Suprapubic skin (tissue), 4 donors: ENCODE data around the gene PRKCE. TPM values are rescaled to one million over a fixed set of nuclear protein-coding genes. Genes with fewer than 3 reads are reported as not detected.
A peak's percentile ranks its signal among the peaks of the same experiment; 100 is the strongest.

Experiments used
- DNase-seq, 2 donors: peaks; one replicate each; pipeline ENCODE4 v3.0.0-alpha.2; 2019; ENCODE audit warnings: low spot score in 2 of 2
- H3K27ac ChIP-seq: fragments of 200-600 bp; sonication (generic); one replicate; pipeline ENCODE4 v1.5.1; 2019
- H3K27me3 ChIP-seq: fragments of 200-600 bp; sonication (generic); one replicate; pipeline ENCODE4 v1.5.1; 2019
- H3K36me3 ChIP-seq: fragments of 200-600 bp; sonication (generic); one replicate; pipeline ENCODE4 v1.5.1; 2019
- H3K4me1 ChIP-seq: fragments of 200-600 bp; sonication (generic); one replicate; pipeline ENCODE4 v1.5.1; 2019
- H3K4me3 ChIP-seq: fragments of 200-600 bp; sonication (generic); one replicate; pipeline ENCODE4 v1.5.1; 2019; ENCODE audit warnings: mild to moderate bottlenecking
- H3K9me3 ChIP-seq: fragments of 200-600 bp; sonication (generic); one replicate; pipeline ENCODE4 v1.5.1; 2019
- EP300 ChIP-seq: sonication (generic); formaldehyde crosslinking; IDR thresholded peaks from one replicate; pipeline ENCODE4 v1.6.1; 2017; ENCODE audit warnings: antibody characterized with exemption
- POLR2A ChIP-seq, 2 donors: fragments of 450-650 bp; IDR thresholded peaks; one replicate each; pipeline ENCODE4 v1.6.1; 2017; ENCODE audit warnings: antibody characterized with exemption in 2 of 2, mild to moderate bottlenecking in 2 of 2, moderate library complexity in 2 of 2
- POLR2AphosphoS5 ChIP-seq, 3 donors: sonication (generic); formaldehyde crosslinking; IDR thresholded peaks; one replicate each; pipeline ENCODE4 v1.6.1; 2017; ENCODE audit warnings: antibody characterized with exemption in 3 of 3
- WGBS: methylation state at CpG from one replicate; pipeline ENCODE4 v1.1.5; 2018; 5-methylcytosine and 5-hydroxymethylcytosine counted together
- total RNA-seq, 4 donors: library from RNA; depleted of rRNA; stranded (reverse); fragments of >200 nt; gene quantifications; one replicate each; pipeline ENCODE4 v1.1.0, GENCODE V29; 2016
- TF ChIP-seq, protein P1 (sequence below), 2 donors: fragments of 200-600 bp in 1 of 2; fragments of 450-650 bp in 1 of 2; sonication (generic) in 1 of 2; IDR thresholded peaks; one replicate each; pipeline ENCODE4 v1.5.1; 2016 to 2019; ENCODE audit warnings: antibody characterized with exemption in 2 of 2, mild to moderate bottlenecking in 1 of 2, moderate library complexity in 1 of 2

The PRKCE gene
- total RNA-seq, 4 donors from 2014 or later, result 7.9 to 18.3 (median 12.5) TPM

GRCh38 chr2:45962177-45962921 lies 310.9 kb downstream of the PRKCE start:
- no peak overlapping the region for H3K4me3 ChIP-seq
- no peak for DNase-seq
- H3K27ac ChIP-seq, result peak overlapping the region; percentile 34
- H3K36me3 ChIP-seq, result no peaks in the 10 kb centered on the region
- peaks cover 48% of the 10 kb centered on the region for H3K4me1 ChIP-seq
- 15% methylated on average over 7 of the region's 7 CpGs for WGBS
- H3K9me3 ChIP-seq, result no peaks in the 10 kb centered on the region
- TF ChIP-seq POLR2AphosphoS5 (IDR thresholded peaks at IDR 0.05) (no peak), EP300 (no peak), POLR2A (IDR thresholded peaks at IDR 0.05) (no peak)
- TF ChIP-seq, protein P1, sequence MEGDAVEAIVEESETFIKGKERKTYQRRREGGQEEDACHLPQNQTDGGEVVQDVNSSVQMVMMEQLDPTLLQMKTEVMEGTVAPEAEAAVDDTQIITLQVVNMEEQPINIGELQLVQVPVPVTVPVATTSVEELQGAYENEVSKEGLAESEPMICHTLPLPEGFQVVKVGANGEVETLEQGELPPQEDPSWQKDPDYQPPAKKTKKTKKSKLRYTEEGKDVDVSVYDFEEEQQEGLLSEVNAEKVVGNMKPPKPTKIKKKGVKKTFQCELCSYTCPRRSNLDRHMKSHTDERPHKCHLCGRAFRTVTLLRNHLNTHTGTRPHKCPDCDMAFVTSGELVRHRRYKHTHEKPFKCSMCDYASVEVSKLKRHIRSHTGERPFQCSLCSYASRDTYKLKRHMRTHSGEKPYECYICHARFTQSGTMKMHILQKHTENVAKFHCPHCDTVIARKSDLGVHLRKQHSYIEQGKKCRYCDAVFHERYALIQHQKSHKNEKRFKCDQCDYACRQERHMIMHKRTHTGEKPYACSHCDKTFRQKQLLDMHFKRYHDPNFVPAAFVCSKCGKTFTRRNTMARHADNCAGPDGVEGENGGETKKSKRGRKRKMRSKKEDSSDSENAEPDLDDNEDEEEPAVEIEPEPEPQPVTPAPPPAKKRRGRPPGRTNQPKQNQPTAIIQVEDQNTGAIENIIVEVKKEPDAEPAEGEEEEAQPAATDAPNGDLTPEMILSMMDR (IDR thresholded peaks at IDR 0.05), result no peak
- no peaks in the 10 kb centered on the region for H3K27me3 ChIP-seq

GRCh38 chr2:45963816-45964215 lies 312.3 kb downstream of the PRKCE start:
- no peak for DNase-seq
- Histone ChIP-seq H3K9me3 (no peaks in the 10 kb centered on the region), H3K4me3 (no peak overlapping the region), H3K4me1 (peaks cover 48% of the 10 kb centered on the region), H3K27ac (peak overlapping the region; percentile 3), H3K27me3 (no peaks in the 10 kb centered on the region), H3K36me3 (no peaks in the 10 kb centered on the region)
- TF ChIP-seq POLR2AphosphoS5 (IDR thresholded peaks at IDR 0.05), result no peak
- no peak for TF ChIP-seq EP300
- TF ChIP-seq, protein P1 (IDR thresholded peaks at IDR 0.05), result no peak
- TF ChIP-seq POLR2A (IDR thresholded peaks at IDR 0.05), result no peak
- WGBS, result 53% methylated on average over 7 of the region's 7 CpGs

DNA sequence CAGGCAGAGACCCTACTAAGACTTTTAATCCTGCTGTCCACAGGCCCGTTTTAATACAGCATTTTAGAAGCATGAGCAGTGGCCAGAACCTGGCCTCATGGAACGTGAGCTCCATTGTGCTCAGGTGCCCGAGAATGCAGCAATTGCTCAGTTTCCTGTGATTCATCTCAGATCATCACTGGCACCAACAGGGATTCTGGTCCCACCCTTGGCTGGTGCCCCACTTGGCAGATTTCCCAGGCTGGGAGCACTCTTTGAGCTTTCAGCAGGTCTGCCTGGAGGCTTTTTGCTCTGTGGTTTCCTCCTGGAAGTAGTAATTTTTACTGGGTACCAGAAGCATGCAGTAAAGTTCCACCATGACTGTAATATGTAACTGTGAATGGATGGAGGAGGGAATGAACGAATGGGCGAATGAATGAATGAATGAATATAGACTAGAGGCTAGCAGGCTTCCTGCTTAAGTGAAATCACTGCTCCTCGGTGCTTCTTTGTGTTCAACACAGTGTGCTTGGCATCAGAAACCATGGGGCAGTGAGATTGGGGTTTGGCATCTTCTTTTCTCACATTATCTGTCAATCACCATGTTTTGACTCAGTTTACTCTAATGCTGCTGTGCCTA lies 312.9 kb downstream of the PRKCE start:
- no peak for TF ChIP-seq EP300
- TF ChIP-seq, protein P1 (IDR thresholded peaks at IDR 0.05), result no peak
- no peak for TF ChIP-seq POLR2AphosphoS5 (IDR thresholded peaks at IDR 0.05)
- no peak for TF ChIP-seq POLR2A (IDR thresholded peaks at IDR 0.05)
- WGBS, result 22% methylated on average over 6 of the region's 6 CpGs
- peak overlapping the region; percentile 29 for H3K27ac ChIP-seq
- H3K36me3 ChIP-seq, result no peaks in the 10 kb centered on the region
- DNase-seq, result peak; percentile 82 to 85
- H3K9me3 ChIP-seq, result no peaks in the 10 kb centered on the region
- no peak overlapping the region for H3K4me3 ChIP-seq
- H3K27me3 ChIP-seq, result no peaks in the 10 kb centered on the region
- peaks cover 48% of the 10 kb centered on the region for H3K4me1 ChIP-seq

DNA sequence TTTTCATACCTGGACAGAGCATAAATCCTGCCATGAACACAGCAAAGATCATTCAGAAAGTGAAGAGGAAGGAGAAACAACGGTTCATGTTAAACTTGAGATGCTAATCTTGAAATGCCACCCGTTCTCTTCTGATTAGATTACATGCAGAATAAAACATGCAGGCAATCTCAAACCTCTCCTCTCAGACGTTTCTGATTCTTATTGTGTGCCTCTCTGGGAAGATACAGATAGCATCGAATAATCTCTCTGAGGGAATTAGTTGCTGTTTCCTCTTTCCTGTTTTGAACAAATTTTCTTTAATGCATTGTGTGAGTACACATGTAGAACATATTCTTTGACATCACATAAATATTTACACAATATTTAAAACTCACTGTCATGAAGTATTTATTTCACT lies 313.4 kb downstream of the PRKCE start:
- H3K27me3 ChIP-seq, result no peaks in the 10 kb centered on the region
- no peaks in the 10 kb centered on the region for H3K9me3 ChIP-seq
- H3K27ac ChIP-seq, result peak overlapping the region; percentile 29
- no peaks in the 10 kb centered on the region for H3K36me3 ChIP-seq
- no peak overlapping the region for H3K4me3 ChIP-seq
- no peak for DNase-seq
- H3K4me1 ChIP-seq, result peaks cover 48% of the 10 kb centered on the region
- TF ChIP-seq POLR2A (IDR thresholded peaks at IDR 0.05), result no peak
- TF ChIP-seq, protein P1 (IDR thresholded peaks at IDR 0.05), result no peak
- no peak for TF ChIP-seq EP300
- TF ChIP-seq POLR2AphosphoS5 (IDR thresholded peaks at IDR 0.05), result no peak
- WGBS, result 18% methylated on average over 4 of the region's 4 CpGs

DNA sequence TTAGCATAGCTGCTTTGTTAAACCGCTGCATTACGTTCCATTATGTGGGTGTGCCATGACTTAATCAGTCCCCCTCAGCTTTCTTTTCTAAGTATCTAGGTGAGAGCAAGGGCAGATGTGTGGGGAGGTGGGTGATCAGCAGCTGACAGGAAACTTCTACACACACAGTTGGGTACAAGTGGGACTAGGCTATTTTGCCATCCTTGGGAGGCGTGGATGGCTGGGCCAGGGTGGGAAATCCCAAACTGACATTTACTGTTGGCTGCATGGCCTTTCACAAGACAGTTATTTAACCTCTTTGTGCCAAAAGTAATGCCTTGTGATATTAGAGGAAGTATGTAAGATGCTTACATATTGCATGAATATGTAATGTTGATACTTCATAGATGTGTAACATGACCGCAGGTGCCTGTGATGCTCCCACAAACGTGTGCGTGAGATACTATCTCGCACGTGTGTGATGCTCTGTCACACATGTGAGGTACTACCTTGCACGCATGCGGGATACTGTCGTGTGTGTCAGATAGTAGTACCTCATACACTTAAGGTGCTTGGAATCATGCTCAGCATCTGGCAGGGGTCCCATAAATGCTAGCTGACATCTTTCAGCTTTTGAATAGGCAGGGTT lies 314.5 kb downstream of the PRKCE start:
- H3K27me3 ChIP-seq, result no peaks in the 10 kb centered on the region
- WGBS, result 90% methylated on average over 11 of the region's 11 CpGs
- TF ChIP-seq, protein P1 (IDR thresholded peaks at IDR 0.05), result no peak
- TF ChIP-seq POLR2A (IDR thresholded peaks at IDR 0.05), result no peak
- TF ChIP-seq POLR2AphosphoS5 (IDR thresholded peaks at IDR 0.05), result no peak
- no peak for TF ChIP-seq EP300
- H3K4me3 ChIP-seq, result no peak overlapping the region
- DNase-seq, result no peak
- H3K9me3 ChIP-seq, result no peaks in the 10 kb centered on the region
- peaks cover 41% of the 10 kb centered on the region for H3K4me1 ChIP-seq
- H3K36me3 ChIP-seq, result no peaks in the 10 kb centered on the region
- H3K27ac ChIP-seq, result no peak overlapping the region
